ENCODE measurements around the gene ZCCHC7. TPM values are rescaled to one million over a fixed set of nuclear protein-coding genes. Genes with fewer than 3 reads are reported as not detected.

ZCCHC7 gene
- polyA plus RNA-seq, 1 donor from 2014 or later = 10.9 TPM

DNA sequence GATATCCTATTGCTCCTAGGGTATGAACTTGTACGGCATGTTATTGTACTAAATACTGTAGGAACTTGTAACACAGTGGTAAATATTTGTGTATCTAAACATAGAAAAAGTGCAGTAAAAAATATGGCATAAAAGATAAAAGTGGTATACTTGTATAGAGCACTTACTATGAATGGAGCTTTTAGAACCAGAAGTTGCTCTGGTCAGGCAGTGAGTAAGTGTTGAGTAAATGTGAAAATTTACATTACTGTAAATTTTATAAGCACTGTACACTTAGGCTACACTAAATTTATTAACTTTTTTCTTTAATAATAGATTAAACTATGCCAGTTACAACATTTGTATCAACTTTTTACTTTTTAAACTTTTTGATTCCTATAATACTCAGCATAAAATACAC lies 109.1 kb downstream of the ZCCHC7 start:
- Histone ChIP-seq H3F3A (ENCODE audit: insufficient read depth, low read length, poor library complexity, severe bottlenecking) (no peaks in the 10 kb centered on the region), H3K27ac (ENCODE audit: low read length) (no peak overlapping the region), H3K4me2 (ENCODE audit: low read length) (no peak overlapping the region), H4K20me1 (ENCODE audit: insufficient read depth) (no peaks in the 10 kb centered on the region), H3K36me3 (ENCODE audit: insufficient read depth, low read length) (no peaks in the 10 kb centered on the region), H3K79me2 (replicated peaks; ENCODE audit: insufficient read depth, low read length) (no peaks in the 10 kb centered on the region), H3K9me2 (ENCODE audit: insufficient read depth, low read length) (no peaks in the 10 kb centered on the region), H3K9me3 (ENCODE audit: low read length) (no peaks in the 10 kb centered on the region), H3K9ac (ENCODE audit: low read length) (no peak overlapping the region), H3K4me3 (ENCODE audit: low read length) (no peak overlapping the region), H2AFZ (ENCODE audit: low read depth, low read length) (no peak overlapping the region), H3K27me3 (ENCODE audit: insufficient read depth, low read depth, low read length) (no peaks in the 10 kb centered on the region)
- no peak for TF ChIP-seq SMC3 (conservative IDR thresholded peaks at IDR 0.05; ENCODE audit: poor library complexity)
- no peak for TF ChIP-seq TAF1 (IDR thresholded peaks at IDR 0.05; ENCODE audit: low read depth)
- TF ChIP-seq RAD21 (conservative IDR thresholded peaks at IDR 0.05) = no peak
- TF ChIP-seq, protein P1, sequence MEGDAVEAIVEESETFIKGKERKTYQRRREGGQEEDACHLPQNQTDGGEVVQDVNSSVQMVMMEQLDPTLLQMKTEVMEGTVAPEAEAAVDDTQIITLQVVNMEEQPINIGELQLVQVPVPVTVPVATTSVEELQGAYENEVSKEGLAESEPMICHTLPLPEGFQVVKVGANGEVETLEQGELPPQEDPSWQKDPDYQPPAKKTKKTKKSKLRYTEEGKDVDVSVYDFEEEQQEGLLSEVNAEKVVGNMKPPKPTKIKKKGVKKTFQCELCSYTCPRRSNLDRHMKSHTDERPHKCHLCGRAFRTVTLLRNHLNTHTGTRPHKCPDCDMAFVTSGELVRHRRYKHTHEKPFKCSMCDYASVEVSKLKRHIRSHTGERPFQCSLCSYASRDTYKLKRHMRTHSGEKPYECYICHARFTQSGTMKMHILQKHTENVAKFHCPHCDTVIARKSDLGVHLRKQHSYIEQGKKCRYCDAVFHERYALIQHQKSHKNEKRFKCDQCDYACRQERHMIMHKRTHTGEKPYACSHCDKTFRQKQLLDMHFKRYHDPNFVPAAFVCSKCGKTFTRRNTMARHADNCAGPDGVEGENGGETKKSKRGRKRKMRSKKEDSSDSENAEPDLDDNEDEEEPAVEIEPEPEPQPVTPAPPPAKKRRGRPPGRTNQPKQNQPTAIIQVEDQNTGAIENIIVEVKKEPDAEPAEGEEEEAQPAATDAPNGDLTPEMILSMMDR (IDR thresholded peaks at IDR 0.05; ENCODE audit: poor library complexity, severe bottlenecking) = no peak
- TF ChIP-seq EP300 (conservative IDR thresholded peaks at IDR 0.05; ENCODE audit: poor library complexity, severe bottlenecking) = no peak
- no peak for TF ChIP-seq POLR2AphosphoS5 (IDR thresholded peaks at IDR 0.05)
- TF ChIP-seq, protein P2, sequence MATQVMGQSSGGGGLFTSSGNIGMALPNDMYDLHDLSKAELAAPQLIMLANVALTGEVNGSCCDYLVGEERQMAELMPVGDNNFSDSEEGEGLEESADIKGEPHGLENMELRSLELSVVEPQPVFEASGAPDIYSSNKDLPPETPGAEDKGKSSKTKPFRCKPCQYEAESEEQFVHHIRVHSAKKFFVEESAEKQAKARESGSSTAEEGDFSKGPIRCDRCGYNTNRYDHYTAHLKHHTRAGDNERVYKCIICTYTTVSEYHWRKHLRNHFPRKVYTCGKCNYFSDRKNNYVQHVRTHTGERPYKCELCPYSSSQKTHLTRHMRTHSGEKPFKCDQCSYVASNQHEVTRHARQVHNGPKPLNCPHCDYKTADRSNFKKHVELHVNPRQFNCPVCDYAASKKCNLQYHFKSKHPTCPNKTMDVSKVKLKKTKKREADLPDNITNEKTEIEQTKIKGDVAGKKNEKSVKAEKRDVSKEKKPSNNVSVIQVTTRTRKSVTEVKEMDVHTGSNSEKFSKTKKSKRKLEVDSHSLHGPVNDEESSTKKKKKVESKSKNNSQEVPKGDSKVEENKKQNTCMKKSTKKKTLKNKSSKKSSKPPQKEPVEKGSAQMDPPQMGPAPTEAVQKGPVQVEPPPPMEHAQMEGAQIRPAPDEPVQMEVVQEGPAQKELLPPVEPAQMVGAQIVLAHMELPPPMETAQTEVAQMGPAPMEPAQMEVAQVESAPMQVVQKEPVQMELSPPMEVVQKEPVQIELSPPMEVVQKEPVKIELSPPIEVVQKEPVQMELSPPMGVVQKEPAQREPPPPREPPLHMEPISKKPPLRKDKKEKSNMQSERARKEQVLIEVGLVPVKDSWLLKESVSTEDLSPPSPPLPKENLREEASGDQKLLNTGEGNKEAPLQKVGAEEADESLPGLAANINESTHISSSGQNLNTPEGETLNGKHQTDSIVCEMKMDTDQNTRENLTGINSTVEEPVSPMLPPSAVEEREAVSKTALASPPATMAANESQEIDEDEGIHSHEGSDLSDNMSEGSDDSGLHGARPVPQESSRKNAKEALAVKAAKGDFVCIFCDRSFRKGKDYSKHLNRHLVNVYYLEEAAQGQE (IDR thresholded peaks at IDR 0.05; ENCODE audit: borderline replicate concordance) = no peak
- no peak for TF ChIP-seq EZH2 (IDR thresholded peaks at IDR 0.05; ENCODE audit: borderline replicate concordance, insufficient read depth, low read length, poor library complexity, severe bottlenecking)
- TF ChIP-seq MXI1 (conservative IDR thresholded peaks at IDR 0.05; ENCODE audit: poor library complexity, severe bottlenecking) = no peak

DNA sequence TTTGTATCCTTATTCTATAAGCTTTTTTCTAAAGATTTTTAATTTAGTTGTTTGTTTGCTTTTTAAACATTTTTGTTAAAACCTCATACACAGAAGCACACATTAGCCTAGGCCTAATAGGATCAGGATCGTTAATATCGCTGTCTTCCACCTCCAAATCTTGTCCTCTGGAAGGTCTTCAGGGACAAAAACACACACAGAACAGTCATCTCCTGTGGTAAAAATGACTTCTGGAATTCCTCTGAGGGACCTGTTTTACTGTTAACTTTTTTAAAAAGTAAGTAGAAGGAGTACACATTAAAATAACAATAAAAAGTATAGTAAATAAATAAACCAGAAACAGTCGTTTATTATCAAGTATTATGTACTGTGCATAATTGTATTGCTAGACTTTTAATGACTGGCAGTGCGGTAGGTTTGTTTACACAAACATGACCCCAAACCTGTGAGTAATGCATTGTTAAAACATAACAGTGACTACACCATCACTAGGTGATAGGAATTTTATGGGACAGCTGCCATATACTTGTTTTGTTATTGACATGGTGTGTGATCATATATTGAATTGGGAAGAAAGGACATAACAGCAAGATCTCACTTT lies 109.6 kb downstream of the ZCCHC7 start:
- no peaks in the 10 kb centered on the region for H3K27me3 ChIP-seq (ENCODE audit: insufficient read depth, low read depth, low read length)
- no peak overlapping the region for H3K27ac ChIP-seq (ENCODE audit: low read length)
- H4K20me1 ChIP-seq (ENCODE audit: insufficient read depth) = no peaks in the 10 kb centered on the region
- H2AFZ ChIP-seq (ENCODE audit: low read depth, low read length) = no peak overlapping the region
- H3F3A ChIP-seq (ENCODE audit: insufficient read depth, low read length, poor library complexity, severe bottlenecking) = no peaks in the 10 kb centered on the region
- no peaks in the 10 kb centered on the region for H3K9me2 ChIP-seq (ENCODE audit: insufficient read depth, low read length)
- H3K36me3 ChIP-seq (ENCODE audit: insufficient read depth, low read length) = no peaks in the 10 kb centered on the region
- TF ChIP-seq TAF1 (IDR thresholded peaks at IDR 0.05; ENCODE audit: low read depth) = no peak
- no peak for TF ChIP-seq SMC3 (conservative IDR thresholded peaks at IDR 0.05; ENCODE audit: poor library complexity)
- TF ChIP-seq, protein P1 (IDR thresholded peaks at IDR 0.05; ENCODE audit: poor library complexity, severe bottlenecking) = no peak
- TF ChIP-seq RAD21 (conservative IDR thresholded peaks at IDR 0.05) = no peak
- TF ChIP-seq EP300 (conservative IDR thresholded peaks at IDR 0.05; ENCODE audit: poor library complexity, severe bottlenecking) = no peak
- no peak for TF ChIP-seq MXI1 (conservative IDR thresholded peaks at IDR 0.05; ENCODE audit: poor library complexity, severe bottlenecking)
- TF ChIP-seq EZH2 (IDR thresholded peaks at IDR 0.05; ENCODE audit: borderline replicate concordance, insufficient read depth, low read length, poor library complexity, severe bottlenecking) = no peak
- TF ChIP-seq, protein P2 (IDR thresholded peaks at IDR 0.05; ENCODE audit: borderline replicate concordance) = no peak
- TF ChIP-seq POLR2AphosphoS5 (IDR thresholded peaks at IDR 0.05) = no peak
- no peak overlapping the region for H3K9ac ChIP-seq (ENCODE audit: low read length)
- no peaks in the 10 kb centered on the region for H3K79me2 ChIP-seq (replicated peaks; ENCODE audit: insufficient read depth, low read length)
- H3K4me3 ChIP-seq (ENCODE audit: low read length) = no peak overlapping the region
- H3K9me3 ChIP-seq (ENCODE audit: low read length) = no peaks in the 10 kb centered on the region
- H3K4me2 ChIP-seq (ENCODE audit: low read length) = no peak overlapping the region

Data from neural cell (in vitro differentiated cells).